Measurements from ENCODE around the gene KRT73. TPM values are rescaled to one million over a fixed set of nuclear protein-coding genes. Genes with fewer than 3 reads are reported as not detected.

Gene KRT73
- total and polyA plus RNA-seq, 2 of the 8 experiments (the other 6 are each of a cell fraction or from before 2014, with no cell fraction given), result not detected

DNA sequence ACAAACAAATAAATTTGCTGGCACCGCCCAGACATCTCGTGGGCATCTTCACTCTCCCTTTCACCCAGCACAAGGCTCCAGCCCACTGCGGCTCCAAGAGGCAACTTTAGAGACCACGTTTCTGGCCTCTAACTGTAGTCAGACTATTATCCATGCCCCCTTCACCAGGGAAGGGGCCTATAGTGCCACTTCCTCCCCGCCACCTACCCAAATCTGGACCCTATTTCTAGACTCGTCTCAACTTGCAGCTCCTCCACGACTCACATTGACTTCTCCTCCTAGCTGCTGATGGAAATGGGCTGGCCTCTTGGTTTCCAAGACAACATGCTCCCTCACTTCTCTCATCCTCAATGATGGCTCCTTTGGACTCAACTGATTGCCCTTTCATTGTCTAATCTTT, 49.6 kb upstream of the KRT73 start:
- Histone ChIP-seq H3K14ac (ENCODE audit: insufficient read length) (no peak overlapping the region), H3K4me1 (replicated peaks in 1 of 4; ENCODE audit: control insufficient read depth in 3 of 4, insufficient read depth in 4 of 4, low read length in 3 of 4) (no peaks in the 10 kb centered on the region), H3K79me2 (ENCODE audit: control insufficient read depth in 1 of 2, insufficient read depth in 2 of 2, low read length in 2 of 2) (no peaks in the 10 kb centered on the region), H3K4me3 (ENCODE audit: extremely low read depth in 1 of 4, insufficient read depth in 2 of 4, low read depth in 3 of 4, low read length in 4 of 4) (no peak overlapping the region), H4K8ac (ENCODE audit: extremely low read depth, insufficient read depth, low read length) (no peak overlapping the region), H4K20me1 (replicated peaks in 1 of 2; ENCODE audit: control insufficient read depth in 1 of 2, insufficient read depth in 2 of 2, low read length in 2 of 2) (no peaks in the 10 kb centered on the region), H3K4me2 (ENCODE audit: insufficient read depth in 1 of 2, low read depth in 2 of 2, low read length in 2 of 2) (no peak overlapping the region), H4K91ac (replicated peaks; ENCODE audit: insufficient read length, low read length) (no peak overlapping the region), H3K9ac (replicated peaks in 1 of 4; ENCODE audit: extremely low read depth in 1 of 4, low read depth in 3 of 4, low read length in 3 of 4) (no peak overlapping the region), H3K23me2 (ENCODE audit: low read depth, low read length) (no peaks in the 10 kb centered on the region), H4K5ac (ENCODE audit: insufficient read length, low read depth, low read length) (no peak overlapping the region), H2BK12ac (ENCODE audit: low read depth, low read length) (no peak overlapping the region), H3K18ac (ENCODE audit: extremely low read depth, low read length) (no peak overlapping the region), H3K23ac (ENCODE audit: insufficient read length) (no peak overlapping the region), H3K27ac (ENCODE audit: low read depth, low read length) (no peak overlapping the region), H3K27me3 (replicated peaks in 1 of 4; ENCODE audit: control insufficient read depth in 3 of 4, extremely low read depth in 1 of 4, insufficient read depth in 3 of 4, low read length in 3 of 4) (no peaks in the 10 kb centered on the region; a peak in 1 of 7 replicates), H2AK5ac (ENCODE audit: low read depth, low read length) (no peak overlapping the region), H2BK5ac (ENCODE audit: low read depth, low read length) (no peak overlapping the region), H3K4ac (replicated peaks; ENCODE audit: insufficient read length, low read depth, low read length) (no peak overlapping the region), H2AFZ (ENCODE audit: low read length) (no peak overlapping the region), H2BK20ac (ENCODE audit: low read length) (no peak overlapping the region), H3K56ac (replicated peaks; ENCODE audit: insufficient read length, low read depth, low read length) (no peak overlapping the region), H3K79me1 (ENCODE audit: low read depth, low read length) (no peaks in the 10 kb centered on the region), H2BK120ac (replicated peaks; ENCODE audit: low read depth, low read length) (no peak overlapping the region), H3K9me3 (ENCODE audit: insufficient read depth in 2 of 2, low read depth in 1 of 2, low read length in 1 of 2) (no peaks in the 10 kb centered on the region), H2BK15ac (ENCODE audit: low read length) (no peak overlapping the region), H3K36me3 (ENCODE audit: control insufficient read depth in 2 of 4, insufficient read depth in 4 of 4, low read length in 3 of 4) (no peaks in the 10 kb centered on the region)
- DNase-seq (ENCODE audit: low read depth in 1 of 2, low spot score in 2 of 2) (no peak), FAIRE-seq (no peak)
- ChIA-PET CTCF (ENCODE audit: partially characterized antibody) (interaction anchor here (0.7 to 5.8 kb wide), 17 partner anchors 10 to 389 kb away, joined by 3 to 26 read pairs (median 5); partner anchors contain the start of gene KRT1), POLR2A (ENCODE audit: partially characterized antibody) (no interaction called here)
- 89% methylated on average over 7 of the region's 7 CpGs; no CpG with 5 or more reads in 1 of the 2 experiments for WGBS, 2 experiments (ENCODE audit: extremely low coverage in 1 of 2, insufficient coverage in 1 of 2, insufficient read length in 1 of 2, insufficient replicate concordance in 2 of 2, low coverage in 1 of 2, low lambda C conversion rate in 2 of 2, missing lambda C conversion rate in 1 of 2)
- TF ChIP-seq GABPA (IDR thresholded peaks at IDR 0.05; ENCODE audit: borderline replicate concordance, insufficient read depth, low read length), result no peak
- TF ChIP-seq PHF8 (conservative IDR thresholded peaks at IDR 0.05; ENCODE audit: low read depth, low read length), result no peak
- TF ChIP-seq HDAC2 (IDR thresholded peaks at IDR 0.05; ENCODE audit: borderline replicate concordance in 1 of 2, low read depth in 2 of 2, low read length in 2 of 2), result no peak
- no peak for TF ChIP-seq POU5F1 (IDR thresholded peaks at IDR 0.05; ENCODE audit: low read depth, low read length)

Data from H1 (cell line).